ENCODE data around the gene TINCR. TPM values are rescaled to one million over a fixed set of nuclear protein-coding genes. Genes with fewer than 3 reads are reported as not detected.

Gene TINCR
- total RNA-seq, 2 experiments from 2014 or later: 0.60 to 1.2 TPM

- no peak for DNase-seq (ENCODE audit: low spot score)
- ChIA-PET POLR2A (no interaction called here), CTCF (ENCODE audit: unreplicated experiment) (no interaction called here)
- BruUV-seq (replicated peaks): no TSS peak
- Histone ChIP-seq H4K20me1 (ENCODE audit: insufficient read depth, low read length) (no peaks in the 10 kb centered on the region), H3K27ac (ENCODE audit: low read depth, low read length, poor library complexity, severe bottlenecking) (no peak overlapping the region), H3K36me3 (ENCODE audit: insufficient read depth, low read length) (peaks cover 99% of the 10 kb centered on the region), H2AFZ (ENCODE audit: low read length) (no peak overlapping the region), H3K9me3 (ENCODE audit: low read length) (no peaks in the 10 kb centered on the region), H3K79me2 (ENCODE audit: insufficient read depth, low read depth, low read length) (no peaks in the 10 kb centered on the region), H3K4me3 (ENCODE audit: low read depth, low read length, poor library complexity, severe bottlenecking) (no peak overlapping the region), H3K4me1 (ENCODE audit: insufficient read depth, low read length, poor library complexity, severe bottlenecking) (no peaks in the 10 kb centered on the region), H3K4me2 (ENCODE audit: low read length) (no peak overlapping the region), H3K9me2 (ENCODE audit: insufficient read depth, low read length) (no peaks in the 10 kb centered on the region)
- TF ChIP-seq CTCF (conservative IDR thresholded peaks at IDR 0.05; ENCODE audit: low read length): no peak
- no peak for TF ChIP-seq EZH2phosphoT487 (IDR thresholded peaks at IDR 0.05; ENCODE audit: borderline replicate concordance, low read depth, low read length)
- intact Hi-C loops (cut with micrococcal nuclease; ENCODE audit: unreplicated experiment): no loop called here
Observed at GRCh38 chr19:5592531-5593342, 25.0 kb upstream of the TINCR start.

DNA sequence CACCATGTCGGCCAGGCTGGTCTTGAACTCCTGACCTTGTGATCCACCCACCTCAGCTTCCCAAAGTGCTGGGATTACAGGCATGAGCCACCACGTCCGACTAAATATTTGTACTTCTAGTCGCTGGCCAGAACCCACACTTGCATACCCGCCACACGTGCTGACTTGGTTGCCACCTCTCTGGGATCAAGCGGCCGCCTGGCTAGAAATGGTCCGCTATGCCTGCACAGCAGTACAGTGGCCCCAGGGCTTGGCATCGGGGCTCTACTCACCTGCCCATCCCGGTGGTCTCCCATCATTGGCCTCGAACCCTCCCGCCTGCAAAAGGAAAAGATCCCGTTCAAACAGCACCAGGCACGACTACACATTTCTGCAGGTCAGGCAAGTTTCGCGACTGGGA, 23.7 kb upstream of the TINCR start:
- H2AFZ ChIP-seq (ENCODE audit: low read length): no peak overlapping the region
- H3K9me2 ChIP-seq (ENCODE audit: insufficient read depth, low read length): no peaks in the 10 kb centered on the region
- H4K20me1 ChIP-seq (ENCODE audit: insufficient read depth, low read length): no peaks in the 10 kb centered on the region
- intact Hi-C loops (cut with micrococcal nuclease; ENCODE audit: unreplicated experiment): no loop called here
- TF ChIP-seq EZH2phosphoT487 (IDR thresholded peaks at IDR 0.05; ENCODE audit: borderline replicate concordance, low read depth, low read length): no peak
- TF ChIP-seq CTCF (conservative IDR thresholded peaks at IDR 0.05; ENCODE audit: low read length): no peak
- POLR2A ChIA-PET: no interaction called here
- no peak overlapping the region for H3K4me3 ChIP-seq (ENCODE audit: low read depth, low read length, poor library complexity, severe bottlenecking)
- no peaks in the 10 kb centered on the region for H3K9me3 ChIP-seq (ENCODE audit: low read length)
- CTCF ChIA-PET (ENCODE audit: unreplicated experiment): no interaction called here
- BruUV-seq (replicated peaks): no TSS peak
- no peak overlapping the region for H3K27ac ChIP-seq (ENCODE audit: low read depth, low read length, poor library complexity, severe bottlenecking)
- no peak overlapping the region for H3K4me2 ChIP-seq (ENCODE audit: low read length)
- H3K4me1 ChIP-seq (ENCODE audit: insufficient read depth, low read length, poor library complexity, severe bottlenecking): no peaks in the 10 kb centered on the region
- DNase-seq (ENCODE audit: low spot score): no peak
- H3K79me2 ChIP-seq (ENCODE audit: insufficient read depth, low read depth, low read length): no peaks in the 10 kb centered on the region
- H3K36me3 ChIP-seq (ENCODE audit: insufficient read depth, low read length): peaks cover 99% of the 10 kb centered on the region

DNA sequence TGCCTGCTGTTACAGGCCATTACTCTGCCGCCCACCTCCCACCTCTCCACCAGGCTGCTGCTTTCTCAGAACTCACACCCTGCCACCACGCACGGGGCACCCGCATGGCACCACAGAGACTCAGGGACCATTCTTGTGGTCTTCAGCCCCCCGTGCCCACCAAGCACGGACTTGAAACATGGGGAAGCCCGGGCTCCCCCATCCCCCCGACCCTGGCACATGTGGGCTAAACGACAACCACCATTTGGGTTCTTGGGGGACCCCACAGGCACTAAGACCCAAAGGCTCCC, 23.1 kb upstream of the TINCR start:
- POLR2A ChIA-PET: no interaction called here
- no peaks in the 10 kb centered on the region for H3K79me2 ChIP-seq (ENCODE audit: insufficient read depth, low read depth, low read length)
- no peaks in the 10 kb centered on the region for H4K20me1 ChIP-seq (ENCODE audit: insufficient read depth, low read length)

More for the DNA sequence above, 23.1 kb upstream of the TINCR start:
- peaks cover 99% of the 10 kb centered on the region for H3K36me3 ChIP-seq (ENCODE audit: insufficient read depth, low read length)
- no TSS peak for BruUV-seq (replicated peaks)
- no peak overlapping the region for H3K4me3 ChIP-seq (ENCODE audit: low read depth, low read length, poor library complexity, severe bottlenecking)
- no peak overlapping the region for H3K27ac ChIP-seq (ENCODE audit: low read depth, low read length, poor library complexity, severe bottlenecking)
- H3K9me2 ChIP-seq (ENCODE audit: insufficient read depth, low read length): no peaks in the 10 kb centered on the region
- no peak for TF ChIP-seq EZH2phosphoT487 (IDR thresholded peaks at IDR 0.05; ENCODE audit: borderline replicate concordance, low read depth, low read length)
- no peak for TF ChIP-seq CTCF (conservative IDR thresholded peaks at IDR 0.05; ENCODE audit: low read length)
- H2AFZ ChIP-seq (ENCODE audit: low read length): no peak overlapping the region
- no peak overlapping the region for H3K4me2 ChIP-seq (ENCODE audit: low read length)
- H3K9me3 ChIP-seq (ENCODE audit: low read length): no peaks in the 10 kb centered on the region
- CTCF ChIA-PET (ENCODE audit: unreplicated experiment): no interaction called here
- intact Hi-C loops (cut with micrococcal nuclease; ENCODE audit: unreplicated experiment): no loop called here
- no peak for DNase-seq (ENCODE audit: low spot score)
- H3K4me1 ChIP-seq (ENCODE audit: insufficient read depth, low read length, poor library complexity, severe bottlenecking): no peaks in the 10 kb centered on the region

All from OCI-LY7 (cell line).